Suprapubic skin (tissue), 4 donors: ENCODE results near the gene TLCD2. TPM values are rescaled to one million over a fixed set of nuclear protein-coding genes. Genes with fewer than 3 reads are reported as not detected.

Experiments used
- DNase-seq, 2 donors: peaks; one replicate each; pipeline ENCODE4 v3.0.0-alpha.2; 2019; ENCODE audit warnings: low spot score in 2 of 2
- H3K27ac ChIP-seq: fragments of 200-600 bp; sonication (generic); one replicate; pipeline ENCODE4 v1.5.1; 2019
- H3K27me3 ChIP-seq: fragments of 200-600 bp; sonication (generic); one replicate; pipeline ENCODE4 v1.5.1; 2019
- H3K36me3 ChIP-seq: fragments of 200-600 bp; sonication (generic); one replicate; pipeline ENCODE4 v1.5.1; 2019
- H3K4me1 ChIP-seq: fragments of 200-600 bp; sonication (generic); one replicate; pipeline ENCODE4 v1.5.1; 2019
- H3K4me3 ChIP-seq: fragments of 200-600 bp; sonication (generic); one replicate; pipeline ENCODE4 v1.5.1; 2019; ENCODE audit warnings: mild to moderate bottlenecking
- H3K9me3 ChIP-seq: fragments of 200-600 bp; sonication (generic); one replicate; pipeline ENCODE4 v1.5.1; 2019
- CTCF ChIP-seq, 2 donors: fragments of 200-600 bp in 1 of 2; fragments of 450-650 bp in 1 of 2; sonication (generic) in 1 of 2; IDR thresholded peaks; one replicate each; pipeline ENCODE4 v1.5.1; 2016 to 2019; ENCODE audit warnings: antibody characterized with exemption in 2 of 2, mild to moderate bottlenecking in 1 of 2, moderate library complexity in 1 of 2
- EP300 ChIP-seq: sonication (generic); formaldehyde crosslinking; IDR thresholded peaks from one replicate; pipeline ENCODE4 v1.6.1; 2017; ENCODE audit warnings: antibody characterized with exemption
- POLR2A ChIP-seq, 2 donors: fragments of 450-650 bp; IDR thresholded peaks; one replicate each; pipeline ENCODE4 v1.6.1; 2017; ENCODE audit warnings: antibody characterized with exemption in 2 of 2, mild to moderate bottlenecking in 2 of 2, moderate library complexity in 2 of 2
- POLR2AphosphoS5 ChIP-seq, 3 donors: sonication (generic); formaldehyde crosslinking; IDR thresholded peaks; one replicate each; pipeline ENCODE4 v1.6.1; 2017; ENCODE audit warnings: antibody characterized with exemption in 3 of 3
- WGBS: methylation state at CpG from one replicate; pipeline ENCODE4 v1.1.5; 2018; 5-methylcytosine and 5-hydroxymethylcytosine counted together
- total RNA-seq, 4 donors: library from RNA; depleted of rRNA; stranded (reverse); fragments of >200 nt; gene quantifications; one replicate each; pipeline ENCODE4 v1.1.0, GENCODE V29; 2016

The TLCD2 gene
- total RNA-seq = 1 to 10 TPM; 2.2 to 4.6 (median 2.9) TPM

GRCh38 chr17:1709971-1710806 lies at the start of gene TLCD2:
Gene TLCD2 (minus strand): TSS chr17:1710377. CDS start chr17:1710242, 135 bp downstream.
- no peaks in the 10 kb centered on the region for H3K9me3 ChIP-seq
- no peaks in the 10 kb centered on the region for H3K27me3 ChIP-seq
- WGBS = 13% methylated on average over 3 of the region's 83 CpGs
- H3K4me3 ChIP-seq = peak within 1 kb of the TSS; percentile 66
- peaks cover 20% of the 10 kb centered on the region for H3K36me3 ChIP-seq
- DNase-seq = peak in 1 of 2 donors; percentile 88
- TF ChIP-seq POLR2AphosphoS5 (IDR thresholded peaks at IDR 0.05) (no peak), POLR2A (IDR thresholded peaks at IDR 0.05) (peak in 1 of 2 donors; percentile 60)
- peaks cover 45% of the 10 kb centered on the region for H3K4me1 ChIP-seq
- peak within 1 kb of the TSS; percentile 64 for H3K27ac ChIP-seq

- no peak for TF ChIP-seq POLR2A (IDR thresholded peaks at IDR 0.05)
- TF ChIP-seq POLR2AphosphoS5 (IDR thresholded peaks at IDR 0.05) = no peak
- TF ChIP-seq EP300 = no peak
- TF ChIP-seq CTCF (IDR thresholded peaks at IDR 0.05) = no peak
- H3K9me3 ChIP-seq = no peaks in the 10 kb centered on the region
- no peak overlapping the region for H3K27ac ChIP-seq
- 50% methylated on average over 5 of the region's 5 CpGs for WGBS
- H3K36me3 ChIP-seq = no peaks in the 10 kb centered on the region
- no peaks in the 10 kb centered on the region for H3K27me3 ChIP-seq
- no peak for DNase-seq
- no peak overlapping the region for H3K4me3 ChIP-seq
- peaks cover 46% of the 10 kb centered on the region for H3K4me1 ChIP-seq
Observed at GRCh38 chr17:1759529-1759928, 49.4 kb upstream of the TLCD2 start.

- WGBS = 84% methylated on average over 15 of the region's 15 CpGs
- no peaks in the 10 kb centered on the region for H3K27me3 ChIP-seq
- H3K4me1 ChIP-seq = peaks cover 44% of the 10 kb centered on the region
- no peak for DNase-seq
- no peaks in the 10 kb centered on the region for H3K36me3 ChIP-seq
- TF ChIP-seq POLR2AphosphoS5 (IDR thresholded peaks at IDR 0.05) = no peak
- TF ChIP-seq CTCF (IDR thresholded peaks at IDR 0.05) = no peak
- TF ChIP-seq EP300 = no peak
- no peak for TF ChIP-seq POLR2A (IDR thresholded peaks at IDR 0.05)
- H3K27ac ChIP-seq = no peak overlapping the region
- no peaks in the 10 kb centered on the region for H3K9me3 ChIP-seq
- no peak overlapping the region for H3K4me3 ChIP-seq
Observed at GRCh38 chr17:1758807-1759206, 48.6 kb upstream of the TLCD2 start.

GRCh38 chr17:1755827-1756262 lies 45.7 kb upstream of the TLCD2 start:
- 53% methylated on average over 17 of the region's 17 CpGs for WGBS
- peaks cover 37% of the 10 kb centered on the region for H3K4me1 ChIP-seq
- no peak overlapping the region for H3K27ac ChIP-seq
- H3K9me3 ChIP-seq = no peaks in the 10 kb centered on the region
- H3K4me3 ChIP-seq = no peak overlapping the region
- H3K27me3 ChIP-seq = no peaks in the 10 kb centered on the region
- H3K36me3 ChIP-seq = no peaks in the 10 kb centered on the region
- TF ChIP-seq CTCF (IDR thresholded peaks at IDR 0.05) = no peak
- no peak for TF ChIP-seq POLR2A (IDR thresholded peaks at IDR 0.05)
- TF ChIP-seq EP300 = no peak
- no peak for TF ChIP-seq POLR2AphosphoS5 (IDR thresholded peaks at IDR 0.05)
- no peak for DNase-seq

- WGBS = 46% methylated on average over 8 of the region's 20 CpGs
- H3K27me3 ChIP-seq = no peaks in the 10 kb centered on the region
- H3K9me3 ChIP-seq = no peaks in the 10 kb centered on the region
- peaks cover 40% of the 10 kb centered on the region for H3K4me1 ChIP-seq
- DNase-seq = no peak
- no peaks in the 10 kb centered on the region for H3K36me3 ChIP-seq
- H3K4me3 ChIP-seq = no peak overlapping the region
- no peak for TF ChIP-seq EP300
- H3K27ac ChIP-seq = peak overlapping the region; percentile 25
Observed at GRCh38 chr17:1755252-1755826, 45.2 kb upstream of the TLCD2 start.

GRCh38 chr17:1754430-1755112 lies 44.4 kb upstream of the TLCD2 start:
- H3K27me3 ChIP-seq = no peaks in the 10 kb centered on the region
- WGBS = 65% methylated on average over 11 of the region's 25 CpGs
- peak overlapping the region; percentile 25 for H3K27ac ChIP-seq

More at GRCh38 chr17:1754430-1755112, 44.4 kb upstream of the TLCD2 start:
- no peak overlapping the region for H3K4me3 ChIP-seq
- no peaks in the 10 kb centered on the region for H3K36me3 ChIP-seq
- TF ChIP-seq POLR2AphosphoS5 (IDR thresholded peaks at IDR 0.05) (no peak), CTCF (IDR thresholded peaks at IDR 0.05) (no peak), EP300 (no peak), POLR2A (IDR thresholded peaks at IDR 0.05) (no peak)
- no peak for DNase-seq
- no peaks in the 10 kb centered on the region for H3K9me3 ChIP-seq
- peaks cover 40% of the 10 kb centered on the region for H3K4me1 ChIP-seq
